ENCODE results near the gene PNPLA3. TPM values are rescaled to one million over a fixed set of nuclear protein-coding genes. Genes with fewer than 3 reads are reported as not detected.

PNPLA3 gene
- total RNA-seq, 2 experiments from 2014 or later: 0.31 to 0.50 TPM

- no peak for DNase-seq
- Mint-ChIP-seq H3K4me3 (no peak overlapping the region), H3K36me3 (no peaks in the 10 kb centered on the region), H3K27me3 (peaks cover 28% of the 10 kb centered on the region), H3K4me1 (ENCODE audit: low read depth) (no peaks in the 10 kb centered on the region), H3K27ac (no peak overlapping the region), H3K9me3 (no peaks in the 10 kb centered on the region)
- ChIA-PET CTCF (interaction anchor here (0.6 to 2.3 kb wide), 26 partner anchors 8 to 743 kb away, joined by 3 to 39 read pairs (median 4); no protein-coding TSS in a partner anchor), POLR2A (no interaction called here)
- intact Hi-C loops (cut with micrococcal nuclease): loop anchor here (1.0 kb wide), 1 partner anchor 62 kb away; no protein-coding TSS in a partner anchor
Observed at GRCh38 chr22:43883719-43884415, 39.7 kb upstream of the PNPLA3 start.

GRCh38 chr22:43884600-43885318, 38.8 kb upstream of the PNPLA3 start:
- POLR2A ChIA-PET: no interaction called here
- DNase-seq: peak; percentile 59
- H3K4me1 Mint-ChIP-seq (ENCODE audit: low read depth): no peaks in the 10 kb centered on the region
- no peaks in the 10 kb centered on the region for H3K36me3 Mint-ChIP-seq
- no peak overlapping the region for H3K4me3 Mint-ChIP-seq
- peaks cover 29% of the 10 kb centered on the region for H3K27me3 Mint-ChIP-seq
- intact Hi-C loops (cut with micrococcal nuclease): no loop called here
- CTCF ChIA-PET: interaction anchor here (0.6 to 2.3 kb wide), 16 partner anchors 8 to 1071 kb away, joined by 3 to 14 read pairs (median 4); no protein-coding TSS in a partner anchor
- no peak overlapping the region for H3K27ac Mint-ChIP-seq
- H3K9me3 Mint-ChIP-seq: no peaks in the 10 kb centered on the region

- Mint-ChIP-seq H3K9me3 (no peaks in the 10 kb centered on the region), H3K36me3 (no peaks in the 10 kb centered on the region), H3K27ac (no peak overlapping the region), H3K4me3 (no peak overlapping the region), H3K27me3 (peaks cover 32% of the 10 kb centered on the region), H3K4me1 (ENCODE audit: low read depth) (no peaks in the 10 kb centered on the region)
- POLR2A ChIA-PET: no interaction called here
- intact Hi-C loops (cut with micrococcal nuclease): no loop called here
- CTCF ChIA-PET: interaction anchor here (0.6 to 2.3 kb wide), 15 partner anchors 8 to 1071 kb away, joined by 3 to 14 read pairs (median 4); no protein-coding TSS in a partner anchor
- DNase-seq: no peak
Observed at GRCh38 chr22:43885319-43885671, 38.3 kb upstream of the PNPLA3 start.

DNA sequence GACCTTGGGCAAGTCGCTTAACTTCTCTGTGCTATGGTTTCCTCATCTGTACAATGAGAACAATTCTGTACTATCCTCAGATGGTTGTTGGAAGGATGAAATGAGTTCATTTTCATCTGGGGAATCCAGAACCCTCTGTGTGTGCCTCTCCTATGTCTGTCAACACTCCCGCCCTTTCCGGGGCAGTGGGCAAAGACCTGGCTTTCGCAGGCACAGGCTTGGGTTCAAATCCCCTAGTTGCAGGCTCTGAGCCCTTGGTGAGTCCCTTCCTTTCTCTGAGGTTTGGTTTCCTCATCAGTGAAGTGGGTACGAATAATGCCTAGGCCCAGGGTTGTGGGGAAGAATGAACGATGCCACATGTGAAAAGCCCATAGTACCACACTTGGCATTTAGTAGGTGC, 37.8 kb upstream of the PNPLA3 start:
- Mint-ChIP-seq H3K4me1 (ENCODE audit: low read depth) (no peaks in the 10 kb centered on the region), H3K36me3 (no peaks in the 10 kb centered on the region), H3K27ac (no peak overlapping the region), H3K27me3 (peaks cover 36% of the 10 kb centered on the region), H3K4me3 (no peak overlapping the region), H3K9me3 (no peaks in the 10 kb centered on the region)
- ChIA-PET POLR2A (no interaction called here), CTCF (interaction anchor here (0.7 to 2.3 kb wide), 3 partner anchors 9 to 499 kb away, joined by 4 to 14 read pairs (median 8); no protein-coding TSS in a partner anchor)
- intact Hi-C loops (cut with micrococcal nuclease): no loop called here
- no peak for DNase-seq

GRCh38 chr22:43886231-43886630, 37.4 kb upstream of the PNPLA3 start:
- ChIA-PET CTCF (interaction anchor here (0.5 to 2.3 kb wide), 5 partner anchors 13 to 500 kb away, joined by 3 to 14 read pairs (median 4); no protein-coding TSS in a partner anchor), POLR2A (no interaction called here)

GRCh38 chr22:43887391-43887790, 36.2 kb upstream of the PNPLA3 start:
- Mint-ChIP-seq H3K4me1 (ENCODE audit: low read depth) (no peaks in the 10 kb centered on the region), H3K36me3 (no peaks in the 10 kb centered on the region), H3K27ac (no peak overlapping the region), H3K4me3 (no peak overlapping the region), H3K27me3 (peaks cover 49% of the 10 kb centered on the region), H3K9me3 (no peaks in the 10 kb centered on the region)
- no peak for DNase-seq
- ChIA-PET POLR2A (no interaction called here), CTCF (interaction anchor here (1.4 kb wide), 1 partner anchor 58 kb away, joined by 5 read pairs; no protein-coding TSS in a partner anchor)
- intact Hi-C loops (cut with micrococcal nuclease): no loop called here

More at GRCh38 chr22:43886231-43886630, 37.4 kb upstream of the PNPLA3 start:
- Mint-ChIP-seq H3K27ac (no peak overlapping the region), H3K36me3 (no peaks in the 10 kb centered on the region), H3K27me3 (peaks cover 41% of the 10 kb centered on the region), H3K9me3 (no peaks in the 10 kb centered on the region), H3K4me1 (ENCODE audit: low read depth) (no peaks in the 10 kb centered on the region), H3K4me3 (no peak overlapping the region)
- no peak for DNase-seq
- intact Hi-C loops (cut with micrococcal nuclease): no loop called here

DNA sequence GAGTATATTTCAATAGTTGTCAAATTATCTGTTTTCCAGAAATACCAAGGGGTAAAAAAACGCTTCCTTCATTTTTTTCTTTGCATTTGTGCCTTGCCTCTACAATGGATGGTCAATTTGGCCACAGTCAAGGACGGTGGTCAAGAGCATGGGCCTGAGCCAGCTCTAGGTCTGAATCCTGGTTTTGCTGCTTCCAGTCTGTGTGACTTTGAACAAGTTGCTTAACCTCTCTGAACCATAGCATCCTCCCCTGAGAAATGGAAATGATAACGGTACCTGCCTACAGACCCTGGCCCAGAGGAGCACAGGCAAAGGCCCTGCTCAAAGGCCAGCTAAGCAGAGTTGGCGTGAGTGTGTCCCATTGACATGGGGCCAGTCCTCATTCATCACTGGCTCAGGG, 34.9 kb upstream of the PNPLA3 start:
- no peak for DNase-seq
- ChIA-PET POLR2A (no interaction called here), CTCF (no interaction called here)
- no peaks in the 10 kb centered on the region for H3K36me3 Mint-ChIP-seq
- no peak overlapping the region for H3K27ac Mint-ChIP-seq
- H3K4me3 Mint-ChIP-seq: no peak overlapping the region
- H3K27me3 Mint-ChIP-seq: peaks cover 54% of the 10 kb centered on the region
- no peaks in the 10 kb centered on the region for H3K4me1 Mint-ChIP-seq (ENCODE audit: low read depth)
- no peaks in the 10 kb centered on the region for H3K9me3 Mint-ChIP-seq
- intact Hi-C loops (cut with micrococcal nuclease): no loop called here

- Mint-ChIP-seq H3K9me3 (no peaks in the 10 kb centered on the region), H3K4me3 (no peak overlapping the region), H3K4me1 (ENCODE audit: low read depth) (no peaks in the 10 kb centered on the region), H3K27me3 (peaks cover 56% of the 10 kb centered on the region), H3K36me3 (no peaks in the 10 kb centered on the region), H3K27ac (no peak overlapping the region)
- no peak for DNase-seq
- intact Hi-C loops (cut with micrococcal nuclease): no loop called here
- POLR2A ChIA-PET: no interaction called here
- CTCF ChIA-PET: no interaction called here
Observed at GRCh38 chr22:43889201-43889859, 34.3 kb upstream of the PNPLA3 start.

DNA sequence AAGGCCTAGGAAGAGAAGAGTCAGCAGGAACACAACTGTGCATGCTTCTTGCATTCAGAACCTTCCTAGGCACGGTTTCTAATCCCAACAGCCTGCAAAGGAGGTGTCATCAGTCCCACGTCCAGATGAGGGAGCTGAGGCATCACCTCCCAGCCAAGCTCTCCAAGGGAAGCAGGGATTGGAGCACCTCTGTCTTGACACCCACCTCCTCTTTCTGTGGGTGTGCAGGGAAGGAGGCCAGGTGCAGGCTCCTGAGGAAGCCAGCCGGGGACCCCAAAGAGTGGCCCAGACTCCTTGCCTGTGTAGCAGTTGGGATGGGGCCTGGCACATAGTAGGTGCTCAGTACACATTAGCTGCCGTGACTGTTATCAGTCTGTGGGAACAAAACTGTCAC, 33.7 kb upstream of the PNPLA3 start:
- intact Hi-C loops (cut with micrococcal nuclease): no loop called here
- Mint-ChIP-seq H3K4me3 (no peak overlapping the region), H3K27me3 (peaks cover 51% of the 10 kb centered on the region), H3K4me1 (ENCODE audit: low read depth) (no peaks in the 10 kb centered on the region), H3K9me3 (no peaks in the 10 kb centered on the region), H3K27ac (no peak overlapping the region), H3K36me3 (no peaks in the 10 kb centered on the region)
- POLR2A ChIA-PET: no interaction called here
- CTCF ChIA-PET: no interaction called here
- no peak for DNase-seq

DNA sequence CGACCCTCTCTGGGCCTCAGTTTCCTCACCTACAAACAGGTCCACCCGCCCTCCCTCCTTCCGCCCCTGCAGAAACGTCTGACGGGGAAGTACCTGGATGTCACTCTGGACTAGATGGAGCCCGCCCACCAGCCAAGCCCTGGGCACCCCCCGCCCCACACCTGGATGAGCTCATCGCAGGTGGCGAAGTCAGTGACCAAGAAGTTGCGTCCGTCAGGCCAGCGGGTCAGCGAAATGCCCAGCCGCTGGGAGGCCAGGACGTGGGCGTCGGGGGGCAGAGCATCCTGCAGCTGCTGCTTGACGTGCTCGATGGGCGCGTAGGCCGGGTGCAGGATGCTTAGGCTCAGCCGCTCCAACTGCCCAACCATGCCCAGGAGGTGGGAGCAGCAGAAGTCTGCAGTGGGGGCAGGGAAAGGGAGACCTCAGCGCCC, 32.7 kb upstream of the PNPLA3 start:
- H3K4me1 Mint-ChIP-seq (ENCODE audit: low read depth): no peaks in the 10 kb centered on the region
- no peak overlapping the region for H3K27ac Mint-ChIP-seq
- CTCF ChIA-PET: no interaction called here
- intact Hi-C loops (cut with micrococcal nuclease): no loop called here
- H3K36me3 Mint-ChIP-seq: no peaks in the 10 kb centered on the region
- no peak overlapping the region for H3K4me3 Mint-ChIP-seq
- H3K27me3 Mint-ChIP-seq: peaks cover 48% of the 10 kb centered on the region
- no peak for DNase-seq
- POLR2A ChIA-PET: no interaction called here
- H3K9me3 Mint-ChIP-seq: no peaks in the 10 kb centered on the region

- Mint-ChIP-seq H3K27ac (no peak within 1 kb of the TSS), H3K9me3 (no peaks in the 10 kb centered on the region), H3K4me3 (no peak within 1 kb of the TSS), H3K4me1 (ENCODE audit: low read depth) (no peaks in the 10 kb centered on the region), H3K27me3 (peaks cover 49% of the 10 kb centered on the region), H3K36me3 (no peaks in the 10 kb centered on the region)
- POLR2A ChIA-PET: no interaction called here
- CTCF ChIA-PET: no interaction called here
- DNase-seq: peak; percentile 51
- intact Hi-C loops (cut with micrococcal nuclease): no loop called here
Observed at GRCh38 chr22:43891360-43892182, 32.0 kb upstream of the PNPLA3 start, which contains the start of gene PNPLA5. Gene PNPLA5 (minus strand): TSS chr22:43892013. CDS start chr22:43891880, 133 bp downstream.
